HUES48 (cell line): ENCODE measurements around the gene CABP7.

Experiments
- H3K27ac ChIP-seq: one replicate; pipeline ENCODE4 v1.7.0; 2013; ENCODE audit warnings: low read depth, low read length, inconsistent platforms
- H3K27me3 ChIP-seq: 2 replicates; pipeline ENCODE4 v1.6.1; 2013; ENCODE audit warnings: mild to moderate bottlenecking, low read length; ENCODE audit not compliant: control insufficient read depth, insufficient read depth
- H3K36me3 ChIP-seq: 2 replicates; pipeline ENCODE4 v1.6.1; 2013; ENCODE audit warnings: low read length; ENCODE audit not compliant: control insufficient read depth, insufficient read depth
- H3K4me1 ChIP-seq: 2 replicates; pipeline ENCODE4 v1.6.1; 2013; ENCODE audit warnings: mild to moderate bottlenecking, low read length; ENCODE audit not compliant: control insufficient read depth, insufficient read depth
- H3K4me3 ChIP-seq: 2 replicates; pipeline ENCODE4 v1.5.1; 2013; ENCODE audit warnings: mild to moderate bottlenecking, low read depth, low read length
- H3K9ac ChIP-seq: 2 replicates; pipeline ENCODE4 v1.6.1; 2013; ENCODE audit warnings: mild to moderate bottlenecking, low read depth, low read length, moderate library complexity
- H3K9me3 ChIP-seq: 2 replicates; pipeline ENCODE4 v1.6.1; 2013; ENCODE audit warnings: low read length; ENCODE audit not compliant: control insufficient read depth, insufficient read depth

The CABP7 gene

GRCh38 chr22:29691636-29692326, 28.0 kb upstream of the CABP7 start:
- Histone ChIP-seq H3K27ac (peak overlapping the region; percentile 45), H3K36me3 (peaks cover 12% of the 10 kb centered on the region; the same call in 1 of the 2 replicates), H3K9me3 (no peaks in the 10 kb centered on the region), H3K4me3 (0 out of 2 replicates have a peak overlapping the region, but pooled peaks have one; percentile 3), H3K27me3 (no peaks in the 10 kb centered on the region), H3K4me1 (peaks cover 47% of the 10 kb centered on the region), H3K9ac (no peak overlapping the region)

GRCh38 chr22:29692327-29692640, 27.5 kb upstream of the CABP7 start:
- H3K36me3 ChIP-seq, result peaks cover 7% of the 10 kb centered on the region; the same call in 1 of the 2 replicates

DNA sequence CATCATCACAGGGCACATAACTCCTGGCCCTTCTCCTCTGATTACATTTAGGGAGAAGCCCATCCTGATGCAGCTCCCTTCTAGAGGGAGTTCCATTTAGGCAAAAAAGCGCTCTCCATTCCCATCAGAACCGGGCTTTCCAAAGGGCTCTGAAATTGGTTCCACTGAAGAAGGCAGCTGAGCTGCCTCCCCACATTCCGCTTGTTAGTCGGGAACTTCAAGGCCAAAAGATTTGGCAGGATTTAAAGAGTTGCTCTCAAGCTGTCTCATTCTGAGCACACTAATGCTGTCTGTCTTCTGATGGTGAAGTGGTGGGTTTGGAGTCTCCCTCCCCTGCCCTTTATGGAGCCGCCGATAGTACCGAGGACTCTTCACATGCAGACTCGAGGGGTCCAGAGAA, 26.6 kb upstream of the CABP7 start:
- H3K27ac ChIP-seq, result no peak overlapping the region
- H3K9ac ChIP-seq, result no peak overlapping the region
- peaks cover 5% of the 10 kb centered on the region; the same call in 1 of the 2 replicates for H3K36me3 ChIP-seq
- H3K4me3 ChIP-seq, result no peak overlapping the region
- no peaks in the 10 kb centered on the region for H3K27me3 ChIP-seq
- H3K4me1 ChIP-seq, result peaks cover 44% of the 10 kb centered on the region
- H3K9me3 ChIP-seq, result no peaks in the 10 kb centered on the region

More at GRCh38 chr22:29692327-29692640, 27.5 kb upstream of the CABP7 start:
- peaks cover 47% of the 10 kb centered on the region for H3K4me1 ChIP-seq
- H3K9ac ChIP-seq, result no peak overlapping the region
- no peaks in the 10 kb centered on the region for H3K9me3 ChIP-seq
- peak overlapping the region; percentile 45 for H3K27ac ChIP-seq
- no peaks in the 10 kb centered on the region for H3K27me3 ChIP-seq
- H3K4me3 ChIP-seq, result no peak overlapping the region

DNA sequence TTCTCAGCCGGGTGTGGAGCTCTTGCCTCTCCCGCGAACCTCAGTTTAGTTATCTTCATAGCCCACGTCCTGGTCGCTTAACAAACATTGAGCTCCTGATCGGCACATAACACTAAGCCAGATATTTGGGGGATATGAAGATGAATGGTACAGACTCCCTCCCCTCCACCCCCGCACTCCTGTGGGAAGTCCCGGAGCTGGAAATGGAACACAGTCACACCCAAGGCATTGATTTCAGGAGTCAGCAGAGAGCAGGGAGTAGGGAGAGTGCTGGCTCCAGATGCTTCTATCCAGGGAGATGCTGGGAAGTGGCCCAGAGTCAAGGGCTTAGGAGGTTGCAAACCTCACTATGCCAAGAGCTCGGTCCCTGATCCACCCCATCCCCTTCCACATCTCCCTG, 26.1 kb upstream of the CABP7 start:
- H3K36me3 ChIP-seq, result peaks cover 5% of the 10 kb centered on the region; the same call in 1 of the 2 replicates
- no peak overlapping the region for H3K9ac ChIP-seq
- H3K4me3 ChIP-seq, result no peak overlapping the region
- no peaks in the 10 kb centered on the region for H3K9me3 ChIP-seq
- no peak overlapping the region for H3K27ac ChIP-seq
- H3K4me1 ChIP-seq, result peaks cover 41% of the 10 kb centered on the region
- H3K27me3 ChIP-seq, result no peaks in the 10 kb centered on the region

DNA sequence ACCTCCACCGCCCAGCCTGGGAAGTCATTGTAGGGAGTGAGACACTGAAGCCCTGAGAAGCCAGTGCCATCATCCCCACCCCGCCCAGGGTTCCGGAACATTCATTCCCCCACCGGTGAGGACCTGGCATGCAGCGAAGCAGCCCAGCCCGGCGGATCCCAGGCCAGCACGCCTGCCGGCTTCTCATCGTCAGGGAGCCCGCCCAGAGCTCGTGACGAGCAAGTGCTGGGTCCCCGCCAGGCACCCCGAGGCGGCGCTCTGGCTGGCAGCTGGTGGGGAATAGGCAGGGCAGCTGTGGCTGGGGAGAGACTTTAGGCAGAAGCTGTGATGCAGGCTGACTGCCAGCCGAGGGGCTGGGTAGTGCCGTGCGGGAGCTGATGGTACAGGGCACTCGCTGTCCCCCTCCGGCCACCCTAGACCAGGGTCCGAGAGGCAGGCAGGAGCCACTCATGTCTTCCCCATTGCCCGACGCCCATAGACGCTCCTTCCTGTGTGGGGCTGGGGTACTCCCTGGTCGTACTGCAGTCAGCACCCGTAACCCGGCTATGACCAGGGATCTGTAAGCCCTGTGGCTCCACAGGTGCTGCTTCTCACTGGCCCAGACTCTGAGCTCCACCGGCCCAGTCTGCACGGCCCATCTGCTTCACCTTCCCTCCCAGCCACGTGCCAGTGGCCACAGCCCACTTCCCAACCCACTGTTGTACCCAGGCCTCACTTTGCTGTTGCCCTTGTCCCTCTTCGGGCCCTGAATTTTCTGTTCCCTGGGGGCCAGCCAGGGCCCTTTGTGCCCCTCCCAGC, 24.5 kb upstream of the CABP7 start:
- H3K27ac ChIP-seq, result no peak overlapping the region
- H3K4me1 ChIP-seq, result peaks cover 30% of the 10 kb centered on the region
- no peak overlapping the region for H3K9ac ChIP-seq

GRCh38 chr22:29697853-29698598, 21.8 kb upstream of the CABP7 start:
- Histone ChIP-seq H3K4me1 (peaks cover 29% of the 10 kb centered on the region), H3K36me3 (peaks cover 5% of the 10 kb centered on the region; the same call in 1 of the 2 replicates), H3K27ac (no peak overlapping the region), H3K9me3 (no peaks in the 10 kb centered on the region), H3K27me3 (peaks cover 23% of the 10 kb centered on the region), H3K9ac (no peak overlapping the region), H3K4me3 (no peak overlapping the region)

More for the DNA sequence above, 24.5 kb upstream of the CABP7 start:
- Histone ChIP-seq H3K27me3 (no peaks in the 10 kb centered on the region), H3K9me3 (no peaks in the 10 kb centered on the region), H3K36me3 (peaks cover 5% of the 10 kb centered on the region; the same call in 1 of the 2 replicates), H3K4me3 (no peak overlapping the region)

- Histone ChIP-seq H3K9me3 (no peaks in the 10 kb centered on the region), H3K27ac (no peak overlapping the region), H3K9ac (no peak overlapping the region), H3K27me3 (peaks cover 42% of the 10 kb centered on the region), H3K36me3 (peaks cover 4% of the 10 kb centered on the region; the same call in 1 of the 2 replicates), H3K4me3 (no peak overlapping the region), H3K4me1 (peaks cover 49% of the 10 kb centered on the region)
Observed at GRCh38 chr22:29700206-29700899, 19.4 kb upstream of the CABP7 start.

DNA sequence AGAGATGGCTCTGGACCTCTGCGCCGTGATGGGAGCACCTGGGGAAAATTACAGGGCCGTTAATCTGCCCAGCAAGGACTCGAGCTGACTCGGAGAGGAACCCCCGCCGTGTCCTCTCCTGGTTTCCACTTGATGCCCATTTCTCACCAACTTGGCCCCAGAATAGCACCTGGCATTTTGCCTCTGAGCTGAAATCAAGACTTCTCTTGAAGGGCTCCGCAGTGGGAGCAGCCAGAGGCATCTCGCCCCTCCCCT, 19.0 kb upstream of the CABP7 start:
- Histone ChIP-seq H3K27me3 (peaks cover 42% of the 10 kb centered on the region), H3K9me3 (no peaks in the 10 kb centered on the region), H3K4me1 (peaks cover 50% of the 10 kb centered on the region), H3K36me3 (no peaks in the 10 kb centered on the region), H3K27ac (no peak overlapping the region), H3K4me3 (no peak overlapping the region), H3K9ac (no peak overlapping the region)

GRCh38 chr22:29701155-29701999, 18.4 kb upstream of the CABP7 start:
- H3K27ac ChIP-seq, result peak overlapping the region; percentile 53

More at GRCh38 chr22:29701155-29701999, 18.4 kb upstream of the CABP7 start:
- Histone ChIP-seq H3K4me1 (peaks cover 53% of the 10 kb centered on the region), H3K9ac (no peak overlapping the region), H3K36me3 (no peaks in the 10 kb centered on the region), H3K9me3 (no peaks in the 10 kb centered on the region), H3K27me3 (peaks cover 42% of the 10 kb centered on the region), H3K4me3 (no peak overlapping the region)
